Measurements from ENCODE around the gene CMTR2.
"Not testable (repeated sequence)": the region's sequence is repeated elsewhere in the genome, so short reads cannot be mapped to it uniquely, and the experiment has no call there.

Gene CMTR2, protein sequence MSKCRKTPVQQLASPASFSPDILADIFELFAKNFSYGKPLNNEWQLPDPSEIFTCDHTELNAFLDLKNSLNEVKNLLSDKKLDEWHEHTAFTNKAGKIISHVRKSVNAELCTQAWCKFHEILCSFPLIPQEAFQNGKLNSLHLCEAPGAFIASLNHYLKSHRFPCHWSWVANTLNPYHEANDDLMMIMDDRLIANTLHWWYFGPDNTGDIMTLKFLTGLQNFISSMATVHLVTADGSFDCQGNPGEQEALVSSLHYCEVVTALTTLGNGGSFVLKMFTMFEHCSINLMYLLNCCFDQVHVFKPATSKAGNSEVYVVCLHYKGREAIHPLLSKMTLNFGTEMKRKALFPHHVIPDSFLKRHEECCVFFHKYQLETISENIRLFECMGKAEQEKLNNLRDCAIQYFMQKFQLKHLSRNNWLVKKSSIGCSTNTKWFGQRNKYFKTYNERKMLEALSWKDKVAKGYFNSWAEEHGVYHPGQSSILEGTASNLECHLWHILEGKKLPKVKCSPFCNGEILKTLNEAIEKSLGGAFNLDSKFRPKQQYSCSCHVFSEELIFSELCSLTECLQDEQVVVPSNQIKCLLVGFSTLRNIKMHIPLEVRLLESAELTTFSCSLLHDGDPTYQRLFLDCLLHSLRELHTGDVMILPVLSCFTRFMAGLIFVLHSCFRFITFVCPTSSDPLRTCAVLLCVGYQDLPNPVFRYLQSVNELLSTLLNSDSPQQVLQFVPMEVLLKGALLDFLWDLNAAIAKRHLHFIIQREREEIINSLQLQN

GRCh38 chr16:71288890-71289731 lies at the start of gene CMTR2:
CMTR2 (minus strand) TSS chr16:71289402; CDS start chr16:71285920, 3,482 bp downstream.
- Mint-ChIP-seq H3K9me3 (no peaks in the 10 kb centered on the region), H3K36me3 (peaks cover 50% of the 10 kb centered on the region), H3K27ac (peak within 1 kb of the TSS; percentile 95), H3K4me1 (peaks cover 15% of the 10 kb centered on the region), H3K4me3 (peak within 1 kb of the TSS; percentile 81)
- DNase-seq (ENCODE audit: low spot score in 2 of 2) (peak; percentile 83 to 95), ATAC-seq (peak; percentile 96)

DNA sequence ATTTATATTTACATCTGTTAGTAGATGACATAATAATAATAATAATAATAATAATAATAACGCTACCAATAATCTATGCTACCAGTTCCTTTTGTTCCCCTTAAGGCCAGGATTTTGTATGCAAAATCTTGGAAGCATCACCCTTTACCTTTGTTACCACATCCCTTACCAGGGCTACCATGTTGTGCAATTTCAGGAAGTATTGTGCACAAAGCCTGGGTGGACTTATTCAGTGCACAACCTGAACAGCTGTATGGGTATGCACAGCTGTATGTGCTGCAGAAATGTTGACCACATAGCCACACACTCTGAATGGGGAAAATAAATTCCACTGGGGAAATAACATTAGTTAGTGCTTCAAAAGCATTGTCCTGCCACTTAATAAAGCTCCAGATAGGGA lies 49.4 kb upstream of the CMTR2 start:
- Mint-ChIP-seq H3K4me3 (no peak overlapping the region), H3K9me3 (no peaks in the 10 kb centered on the region), H3K4me1 (no peaks in the 10 kb centered on the region), H3K27ac (no peak overlapping the region), H3K36me3 (no peaks in the 10 kb centered on the region)
- ATAC-seq (no peak), DNase-seq (ENCODE audit: low spot score in 2 of 2) (no peak)

DNA sequence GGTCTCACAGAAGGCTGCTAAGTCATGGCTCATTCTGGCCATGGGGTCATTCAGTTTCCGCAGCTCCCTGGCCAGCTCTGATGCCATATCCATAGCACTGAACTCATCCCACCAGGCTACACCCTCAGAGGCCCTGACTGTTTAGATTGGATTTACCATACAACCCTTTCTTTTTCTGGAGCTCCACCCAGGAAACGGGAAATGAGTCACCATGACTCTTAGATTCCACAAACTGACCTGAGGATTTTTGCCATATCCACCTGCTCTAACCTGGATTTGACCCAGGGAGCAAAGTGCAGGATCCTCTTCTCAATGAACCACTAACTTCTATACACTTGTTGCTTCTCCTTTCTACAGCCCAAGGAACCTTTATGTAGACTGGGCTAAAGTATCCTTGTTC lies 49.0 kb upstream of the CMTR2 start:
- ATAC-seq (no peak), DNase-seq (ENCODE audit: low spot score in 2 of 2) (no peak)
- Mint-ChIP-seq H3K9me3 (no peaks in the 10 kb centered on the region), H3K27ac (no peak overlapping the region), H3K4me3 (no peak overlapping the region), H3K4me1 (no peaks in the 10 kb centered on the region), H3K36me3 (no peaks in the 10 kb centered on the region)

DNA sequence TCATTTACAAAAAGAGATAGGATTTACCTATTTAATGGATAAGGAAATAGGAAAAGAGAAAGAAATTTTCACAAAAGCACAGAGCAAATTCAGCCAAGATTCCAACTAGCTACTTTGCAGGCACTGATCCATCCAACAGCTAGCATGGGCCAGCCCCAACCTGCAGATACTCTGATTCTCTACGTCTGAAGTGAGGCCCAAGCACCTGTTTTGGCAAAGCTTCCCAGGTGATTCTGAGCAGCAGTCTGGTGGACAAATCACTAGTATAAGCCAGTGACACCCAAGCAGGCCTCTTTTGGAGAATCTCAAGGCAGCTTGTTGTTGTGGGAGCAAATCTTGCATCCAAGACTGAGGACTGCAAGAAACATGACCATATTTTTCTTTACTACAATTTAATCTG lies 48.4 kb upstream of the CMTR2 start:
- ATAC-seq = no peak
- Mint-ChIP-seq H3K27ac (no peak overlapping the region), H3K4me3 (no peak overlapping the region), H3K4me1 (no peaks in the 10 kb centered on the region), H3K9me3 (no peaks in the 10 kb centered on the region), H3K36me3 (no peaks in the 10 kb centered on the region)
- DNase-seq (ENCODE audit: low spot score in 2 of 2) = no peak

DNA sequence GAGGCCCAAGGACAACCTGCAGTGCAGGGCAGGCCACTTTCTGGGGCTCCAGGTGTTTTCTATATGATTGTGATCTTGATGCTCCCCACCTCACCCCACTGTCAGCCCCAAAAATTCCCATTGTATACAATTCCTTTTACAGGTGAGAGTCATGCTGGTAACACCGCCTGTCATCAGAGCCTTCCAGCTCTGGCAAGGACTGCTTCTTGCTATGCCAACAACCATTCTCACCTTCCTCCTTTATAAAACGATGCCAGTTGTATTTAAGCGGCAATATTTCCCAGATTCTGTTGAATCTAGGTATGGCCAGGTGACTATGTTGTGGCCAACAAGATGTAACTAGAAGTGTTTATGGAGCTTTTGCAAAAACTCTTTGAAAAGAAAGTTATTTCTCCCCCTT lies 38.9 kb upstream of the CMTR2 start:
- H3K9me3 Mint-ChIP-seq = no peaks in the 10 kb centered on the region
- no peak overlapping the region for H3K27ac Mint-ChIP-seq
- H3K4me3 Mint-ChIP-seq = no peak overlapping the region
- no peaks in the 10 kb centered on the region for H3K4me1 Mint-ChIP-seq
- ATAC-seq = no peak
- no peaks in the 10 kb centered on the region for H3K36me3 Mint-ChIP-seq
- DNase-seq (ENCODE audit: low spot score in 2 of 2) = no peak

DNA sequence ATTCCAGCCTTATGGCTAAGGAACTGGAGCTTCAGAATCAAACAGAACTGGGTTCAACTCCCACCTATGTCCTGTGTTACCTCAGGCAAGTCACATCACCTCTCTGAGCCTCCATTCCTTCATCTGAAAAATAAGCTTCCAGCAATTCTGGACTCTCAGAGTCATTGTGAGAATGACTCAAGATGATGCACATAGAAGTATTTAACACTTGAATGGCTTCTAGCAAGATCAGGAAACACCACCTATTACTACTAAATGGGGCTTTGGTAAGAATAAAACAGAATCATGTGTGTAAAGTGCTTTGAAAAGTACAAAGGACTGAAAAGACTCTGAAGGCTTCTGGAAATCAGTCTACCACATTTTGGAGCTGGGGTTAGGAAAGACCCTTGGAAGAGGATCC lies 38.5 kb upstream of the CMTR2 start:
- Mint-ChIP-seq H3K9me3 (no peaks in the 10 kb centered on the region), H3K4me3 (no peak overlapping the region), H3K4me1 (no peaks in the 10 kb centered on the region), H3K27ac (no peak overlapping the region), H3K36me3 (no peaks in the 10 kb centered on the region)
- ATAC-seq (no peak), DNase-seq (ENCODE audit: low spot score in 2 of 2) (no peak)

GRCh38 chr16:71319999-71320398 lies 30.8 kb upstream of the CMTR2 start:
- ATAC-seq (no peak), DNase-seq (ENCODE audit: low spot score in 2 of 2) (no peak)
- Mint-ChIP-seq H3K9me3 (no peaks in the 10 kb centered on the region), H3K36me3 (no peaks in the 10 kb centered on the region), H3K4me3 (no peak overlapping the region), H3K4me1 (no peaks in the 10 kb centered on the region), H3K27ac (no peak overlapping the region)

DNA sequence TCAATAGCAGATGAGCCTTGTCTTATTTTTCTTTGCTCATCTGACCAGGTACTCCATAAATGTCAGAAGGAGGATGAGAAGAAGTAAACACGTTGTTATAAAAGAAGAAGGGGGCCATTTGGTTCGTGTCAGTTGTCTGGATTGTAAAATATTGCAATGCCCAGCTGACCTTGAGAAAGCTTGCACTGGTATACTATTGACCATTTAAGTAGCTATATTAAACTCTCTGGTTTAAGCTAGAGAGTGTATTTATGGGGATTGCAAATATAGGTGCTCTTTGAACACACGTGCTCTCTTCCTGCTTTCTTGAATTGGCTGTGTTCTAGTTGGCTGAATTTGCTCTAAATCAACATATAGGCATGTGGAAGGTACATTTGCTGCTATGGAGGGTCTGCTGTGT lies 26.1 kb upstream of the CMTR2 start:
- H3K27ac Mint-ChIP-seq = no peak overlapping the region
- no peak for ATAC-seq
- H3K4me1 Mint-ChIP-seq = no peaks in the 10 kb centered on the region
- no peaks in the 10 kb centered on the region for H3K9me3 Mint-ChIP-seq
- DNase-seq (ENCODE audit: low spot score in 2 of 2) = no peak
- no peak overlapping the region for H3K4me3 Mint-ChIP-seq
- H3K36me3 Mint-ChIP-seq = no peaks in the 10 kb centered on the region

GRCh38 chr16:71313591-71313990 lies 24.4 kb upstream of the CMTR2 start:
- H3K27ac Mint-ChIP-seq; H3K4me3 Mint-ChIP-seq; H3K9me3 Mint-ChIP-seq; H3K36me3 Mint-ChIP-seq; DNase-seq (ENCODE audit: low spot score in 2 of 2); ATAC-seq; H3K4me1 Mint-ChIP-seq: not testable (repeated sequence)

DNA sequence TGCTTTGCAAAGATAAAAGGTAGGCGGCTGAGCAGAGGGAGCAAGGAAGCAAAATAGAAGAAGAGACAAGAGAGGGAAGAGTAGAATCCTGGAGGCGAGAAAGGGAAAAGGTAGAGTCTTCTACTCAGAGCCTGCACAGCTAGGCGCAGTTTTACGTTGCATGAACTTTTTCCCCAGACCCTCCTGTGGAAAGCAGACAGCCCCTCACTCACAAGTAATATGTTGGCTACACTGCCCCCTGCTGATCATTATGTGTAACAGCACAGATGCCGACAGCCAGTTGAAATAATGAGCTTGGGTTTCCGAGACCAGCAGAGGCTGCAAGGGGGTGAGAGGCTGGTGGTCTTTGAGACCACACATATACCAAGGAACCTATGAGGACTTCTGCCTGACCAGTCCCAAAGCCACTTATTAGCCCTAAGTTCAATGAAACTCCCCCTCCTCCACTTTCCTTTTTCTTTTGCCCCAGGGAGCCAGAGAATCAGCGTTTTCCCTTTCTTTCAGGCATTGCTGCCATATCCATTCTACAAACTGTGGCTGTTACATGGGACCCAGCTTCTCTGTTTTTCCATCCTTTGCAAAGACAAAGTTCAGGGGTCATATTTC lies 22.5 kb upstream of the CMTR2 start:
- Mint-ChIP-seq H3K9me3 (no peaks in the 10 kb centered on the region), H3K4me1 (no peaks in the 10 kb centered on the region), H3K27ac (no peak overlapping the region), H3K4me3 (no peak overlapping the region), H3K36me3 (no peaks in the 10 kb centered on the region)
- no peak for ATAC-seq
- DNase-seq (ENCODE audit: low spot score in 2 of 2) = no peak

DNA sequence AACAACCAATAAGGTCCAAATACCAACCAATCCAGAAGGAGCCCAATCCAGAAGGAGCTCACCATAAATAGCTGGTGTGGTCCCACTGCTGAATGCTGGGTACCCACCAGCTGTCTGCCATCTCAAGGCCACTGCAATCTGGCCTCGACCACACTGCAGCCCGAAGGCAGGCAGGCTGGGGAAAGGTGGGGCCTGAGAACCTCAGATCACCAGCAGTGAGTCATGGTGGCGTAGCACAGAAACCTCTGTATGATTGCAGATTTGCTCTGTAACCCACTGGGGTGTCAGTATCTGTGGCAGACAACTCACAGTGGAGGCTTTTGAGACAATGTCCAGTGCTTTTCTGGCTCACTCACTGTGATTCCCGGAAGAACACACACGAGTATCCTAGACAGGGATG lies 14.7 kb upstream of the CMTR2 start:
- ATAC-seq (no peak), DNase-seq (ENCODE audit: low spot score in 2 of 2) (no peak)
- Mint-ChIP-seq H3K4me3 (no peak overlapping the region), H3K4me1 (no peaks in the 10 kb centered on the region), H3K9me3 (no peaks in the 10 kb centered on the region), H3K27ac (no peak overlapping the region), H3K36me3 (no peaks in the 10 kb centered on the region)

DNA sequence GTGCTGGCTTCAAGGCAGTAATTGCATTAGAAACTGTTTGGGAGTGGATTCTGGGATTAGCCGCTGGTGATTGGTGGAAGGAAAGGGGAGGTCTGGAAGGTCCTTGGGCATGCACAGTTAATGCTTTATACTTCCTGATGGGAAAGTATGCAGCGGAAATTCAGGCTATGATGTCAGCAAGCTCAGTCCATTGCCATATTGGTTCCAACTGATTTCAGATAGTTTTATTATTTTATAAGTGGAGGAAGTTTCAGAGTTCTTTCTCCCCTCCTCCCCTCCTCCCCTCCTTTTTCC lies 8.1 kb upstream of the CMTR2 start:
- Mint-ChIP-seq H3K4me1 (no peaks in the 10 kb centered on the region), H3K9me3 (peaks cover 3% of the 10 kb centered on the region), H3K4me3 (no peak overlapping the region), H3K36me3 (no peaks in the 10 kb centered on the region), H3K27ac (no peak overlapping the region)
- ATAC-seq (no peak), DNase-seq (ENCODE audit: low spot score in 2 of 2) (no peak)

DNA sequence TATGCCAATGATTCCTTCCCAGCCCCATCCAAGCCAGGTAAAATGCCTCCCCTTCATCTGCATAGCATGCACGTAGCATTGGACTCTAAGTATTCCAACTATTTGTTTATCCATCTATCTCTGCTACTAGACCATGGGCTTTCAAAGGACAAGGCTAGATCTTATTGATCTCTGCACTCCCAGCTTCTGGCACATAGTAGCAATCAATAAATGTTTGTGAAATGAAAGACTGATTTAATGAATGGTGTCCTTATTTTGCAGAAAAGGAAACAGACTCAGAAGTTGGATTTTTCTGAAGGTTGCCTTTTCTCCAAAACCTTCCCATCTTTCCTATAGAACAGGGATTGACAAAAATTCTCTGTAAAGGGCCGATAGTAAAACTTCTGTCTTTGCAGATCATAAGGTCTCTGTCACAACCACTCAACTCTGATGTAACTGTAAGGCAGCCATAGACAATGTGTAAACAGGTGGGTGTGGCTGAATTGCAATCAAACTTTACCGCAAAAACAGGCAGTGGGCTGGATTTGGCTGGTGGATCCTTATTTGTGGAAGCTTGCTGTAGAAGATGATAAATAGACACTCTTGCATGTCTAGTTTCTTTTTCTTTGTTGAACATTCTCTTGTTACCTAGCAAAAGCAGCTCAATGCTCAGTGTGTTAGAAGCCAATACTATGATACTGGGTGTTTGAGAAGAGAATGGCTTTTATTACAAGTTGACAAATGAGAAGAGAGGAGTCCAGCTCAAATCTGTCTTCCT lies 7.6 kb upstream of the CMTR2 start:
- Mint-ChIP-seq H3K9me3 (peaks cover 3% of the 10 kb centered on the region), H3K36me3 (no peaks in the 10 kb centered on the region)

GRCh38 chr16:71295950-71296349 lies 6.7 kb upstream of the CMTR2 start:
- Mint-ChIP-seq H3K27ac (no peak overlapping the region), H3K4me3 (no peak overlapping the region), H3K4me1 (no peaks in the 10 kb centered on the region), H3K36me3 (no peaks in the 10 kb centered on the region), H3K9me3 (peaks cover 3% of the 10 kb centered on the region)
- no peak for DNase-seq (ENCODE audit: low spot score in 2 of 2)
- ATAC-seq = no peak

More for the DNA sequence above, 7.6 kb upstream of the CMTR2 start:
- H3K27ac Mint-ChIP-seq = no peak overlapping the region
- DNase-seq (ENCODE audit: low spot score in 2 of 2) (no peak), ATAC-seq (no peak)
- no peak overlapping the region for H3K4me3 Mint-ChIP-seq
- H3K4me1 Mint-ChIP-seq = no peaks in the 10 kb centered on the region

- ATAC-seq (no peak), DNase-seq (ENCODE audit: low spot score in 2 of 2) (no peak)
- H3K27ac Mint-ChIP-seq = no peak overlapping the region
- peaks cover 7% of the 10 kb centered on the region for H3K36me3 Mint-ChIP-seq
- H3K4me1 Mint-ChIP-seq = no peaks in the 10 kb centered on the region
- H3K9me3 Mint-ChIP-seq = peaks cover 3% of the 10 kb centered on the region
- H3K4me3 Mint-ChIP-seq = no peak overlapping the region
These were observed 4.7 kb upstream of the CMTR2 start for GRCh38 chr16:71293919-71294318.

All from stimulated activated effector memory CD8-positive, alpha-beta T cell treated with anti-CD3 and anti-CD28 coated beads, Interleukin-12 subunit alpha, Interleukin-12 subunit beta, amount 100 ng/mL, for 72 hours (primary cell).